Testis (tissue), 2 donors: Measurements from ENCODE around the gene NT5M.

ENCODE experiments used
- CTCF ChIP-seq, 3 experiments: fragments of 450-650 bp in 2 of 3; fragments of 200-600 bp in 1 of 3; sonication (generic) in 1 of 3; IDR thresholded peaks; one replicate each; pipeline ENCODE4 v1.5.1; 2016 to 2019; ENCODE audit warnings: antibody characterized with exemption in 3 of 3, mild to moderate bottlenecking in 2 of 3, moderate library complexity in 1 of 3
- POLR2A ChIP-seq: fragments of 450-650 bp; IDR thresholded peaks from one replicate; pipeline ENCODE4 v1.6.1; 2017; ENCODE audit warnings: antibody characterized with exemption, mild to moderate bottlenecking, moderate library complexity

- TF ChIP-seq CTCF (IDR thresholded peaks at IDR 0.05): no peak
- TF ChIP-seq POLR2A: no peak
Measured at GRCh38 chr17:17343896-17344506, 40.8 kb downstream of the NT5M start.
